RWPE1 (cell line): Measurements from ENCODE around the gene C1orf141.

ENCODE experiments used
- CTCF ChIA-PET: fragments of 350-600 bp; sonication (Branson Sonifier 250); formaldehyde crosslinking; extraction: SDS; loops from one replicate; lab custom pipeline; 2021; lab: Yijun Ruan, JAX
- POLR2A ChIA-PET: fragments of 400-600 bp; formaldehyde crosslinking; extraction: SDS; loops from one replicate; lab custom pipeline; 2020; ENCODE audit warnings: antibody characterized with exemption; ENCODE audit not compliant: low non-redundant PET; lab: Yijun Ruan, JAX
- DNase-seq: peaks from one replicate; pipeline ENCODE4 v3.0.0; 2012; ENCODE audit warnings: low spot score
- H3K27ac ChIP-seq: fragments of 450-650 bp; 2 replicates; pipeline ENCODE4 v1.5.1; 2017
- CTCF ChIP-seq: fragments of 450-650 bp; conservative IDR thresholded peaks from 2 replicates; pipeline ENCODE4 v1.5.1; 2017; ENCODE audit warnings: low read depth, mild to moderate bottlenecking

The C1orf141 gene

DNA sequence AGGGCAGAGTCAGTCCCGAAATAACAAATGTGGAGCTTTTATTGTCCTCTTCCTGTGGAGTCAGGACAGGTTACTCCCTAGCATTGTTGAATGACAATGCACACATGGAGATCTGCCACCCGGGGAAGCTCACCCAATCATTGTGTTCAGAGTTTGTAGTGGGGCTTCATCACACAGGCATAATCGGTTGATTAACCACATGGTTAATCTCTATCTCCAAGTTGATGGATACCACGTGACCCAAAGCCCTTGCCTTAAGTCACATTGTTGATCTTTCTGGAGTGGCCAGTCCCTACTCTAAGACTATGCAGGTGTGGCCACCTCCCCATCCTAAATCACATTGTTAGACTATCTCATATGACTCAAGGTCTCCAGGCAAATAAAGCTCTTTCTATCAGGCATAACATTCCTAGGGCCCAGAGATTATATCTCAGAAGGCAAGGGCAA, 2.6 kb upstream of the C1orf141 start:
- H3K27ac ChIP-seq, result no peak overlapping the region
- TF ChIP-seq CTCF, result no peak
- POLR2A ChIA-PET, result no interaction called here
- no peak for DNase-seq
- CTCF ChIA-PET, result interaction anchor here (0.6 kb wide), 1 partner anchor 145 kb away, joined by 3 read pairs; no protein-coding TSS in a partner anchor

DNA sequence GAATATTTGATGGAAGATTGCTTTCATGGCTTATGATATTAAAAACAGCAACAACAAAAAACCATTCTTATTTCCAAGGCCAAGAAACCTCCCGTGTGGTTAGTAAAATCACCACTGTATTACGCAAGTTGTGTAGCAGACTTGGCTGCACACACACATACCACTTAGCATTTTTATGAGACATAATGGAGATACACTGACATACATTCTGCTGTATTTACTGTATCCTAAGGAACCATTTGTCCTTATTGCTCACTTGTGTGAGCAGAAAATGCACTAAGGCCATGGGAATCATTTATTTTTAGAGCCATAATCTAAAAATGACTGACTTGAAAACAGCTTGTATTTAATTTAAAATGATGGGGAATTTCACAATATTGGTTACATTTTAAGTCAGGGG, 584 bp upstream of the C1orf141 start:
- no peak for TF ChIP-seq CTCF
- ChIA-PET POLR2A (no interaction called here), CTCF (interaction anchor here (1.2 kb wide), 1 partner anchor 13 kb away, joined by 4 read pairs; no protein-coding TSS in a partner anchor)
- no peak overlapping the region for H3K27ac ChIP-seq
- no peak for DNase-seq

DNA sequence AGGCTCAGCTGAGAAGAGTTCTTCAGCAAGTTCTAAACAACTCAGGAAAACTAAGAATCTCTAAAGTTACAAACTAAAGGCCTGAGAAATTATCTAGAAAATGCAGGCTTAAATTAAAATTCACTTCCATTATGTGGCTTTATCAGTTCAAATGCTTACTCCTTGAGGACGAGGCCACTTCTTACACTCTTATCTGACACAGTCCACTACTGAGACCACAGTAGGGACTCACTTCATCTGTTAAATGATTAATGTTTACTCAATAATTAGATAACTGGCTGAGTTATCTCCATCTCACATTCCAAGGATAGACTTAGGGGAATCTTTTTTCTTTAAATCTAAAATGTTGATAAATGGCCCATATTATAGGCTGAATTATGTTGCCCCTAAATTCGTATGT, 1.6 kb downstream of the C1orf141 start:
- POLR2A ChIA-PET, result no interaction called here
- no peak overlapping the region for H3K27ac ChIP-seq
- CTCF ChIA-PET, result interaction anchor here (0.5 kb wide), 1 partner anchor 215 kb away, joined by 4 read pairs; no protein-coding TSS in a partner anchor
- TF ChIP-seq CTCF, result no peak
- no peak for DNase-seq

GRCh38 chr1:67130673-67131072, 4.1 kb downstream of the C1orf141 start:
- ChIA-PET POLR2A (no interaction called here), CTCF (no interaction called here)
- no peak for DNase-seq
- no peak overlapping the region for H3K27ac ChIP-seq
- no peak for TF ChIP-seq CTCF

DNA sequence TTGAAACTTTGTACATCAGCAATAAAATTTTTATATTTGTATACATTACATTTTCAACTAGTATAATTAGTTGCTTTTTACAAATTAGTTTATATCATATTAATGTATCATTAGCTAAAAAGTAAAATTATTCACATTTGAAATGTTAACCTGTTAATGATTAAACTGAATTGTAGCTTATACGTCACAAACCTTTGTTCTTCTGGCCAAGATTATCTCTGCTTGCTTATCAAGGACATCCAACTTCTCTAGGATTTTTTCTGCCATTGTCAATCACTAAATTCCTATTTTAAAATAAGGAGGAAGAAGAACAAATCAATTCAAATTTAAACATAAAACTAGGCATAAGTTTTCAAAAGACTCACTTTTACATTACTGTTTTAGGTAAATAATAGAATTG, 7.8 kb downstream of the C1orf141 start:
- no peak for TF ChIP-seq CTCF

GRCh38 chr1:67126111-67126746, 8.5 kb downstream of the C1orf141 start:
- H3K27ac ChIP-seq, result no peak overlapping the region
- ChIA-PET POLR2A (no interaction called here), CTCF (interaction anchor here (0.6 kb wide), 2 partner anchors 13 to 67 kb away, joined by 3 read pairs; no protein-coding TSS in a partner anchor)
- DNase-seq, result peak; percentile 44
- TF ChIP-seq CTCF, result no peak

More for the DNA sequence above, 7.8 kb downstream of the C1orf141 start:
- ChIA-PET POLR2A (no interaction called here), CTCF (interaction anchor here (0.6 to 1.3 kb wide), 2 partner anchors 12 to 22 kb away, joined by 3 to 5 read pairs; no protein-coding TSS in a partner anchor)
- DNase-seq, result no peak
- H3K27ac ChIP-seq, result no peak overlapping the region
